Tibial artery (tissue), 4 donors: ENCODE results near the gene BTBD18.
"Not testable (repeated sequence)": the region's sequence is repeated elsewhere in the genome, so short reads cannot be mapped to it uniquely, and the experiment has no call there.

Experiments
- DNase-seq, 2 donors: peaks; one replicate each; pipeline ENCODE4 v3.0.0-alpha.2; 2019
- H3K27ac ChIP-seq, 2 donors: fragments of 200-600 bp; sonication (generic) in 1 of 2; 1 replicate in 1 of 2; 2 replicates in 1 of 2; pipeline ENCODE4 v1.5.1; 2018 to 2019; ENCODE audit warnings: mild to moderate bottlenecking in 1 of 2
- H3K27me3 ChIP-seq, 2 donors: fragments of 200-600 bp; sonication (generic) in 1 of 2; one replicate each; pipeline versions ENCODE4 v1.5.1 to v1.6.0; 2016 to 2019
- H3K36me3 ChIP-seq, 3 donors: fragments of 200-600 bp; sonication (generic) in 2 of 3; one replicate each; pipeline ENCODE4 v1.5.1; 2016 to 2019; ENCODE audit warnings: mild to moderate bottlenecking in 2 of 3
- H3K4me1 ChIP-seq, 4 donors: fragments of 200-600 bp; sonication (generic) in 2 of 4; 1 replicate in 3 of 4; 2 replicates in 1 of 4; pipeline ENCODE4 v1.5.1; 2016 to 2019
- H3K4me3 ChIP-seq, 2 donors: fragments of 200-600 bp; sonication (generic) in 1 of 2; 1 replicate in 1 of 2; 2 replicates in 1 of 2; pipeline ENCODE4 v1.5.1; 2018 to 2019; ENCODE audit warnings: mild to moderate bottlenecking in 2 of 2
- H3K9me3 ChIP-seq, 3 donors: fragments of 200-600 bp; sonication (generic) in 1 of 3; one replicate each; pipeline ENCODE4 v1.5.1; 2016 to 2019
- intact Hi-C: fragments of 100-400 bp; cut with DNase I; formaldehyde crosslinking; loops from one replicate; pipeline ENCODE4 v1.15.0; 2023; ENCODE audit warnings: low total_unique reads
- TF ChIP-seq, protein P1 (sequence below), 2 experiments: fragments of 200-600 bp in 1 of 2; fragments of 450-650 bp in 1 of 2; IDR thresholded peaks; one replicate each; pipeline ENCODE4 v1.5.1; 2017 to 2019; ENCODE audit warnings: antibody characterized with exemption in 2 of 2, mild to moderate bottlenecking in 1 of 2, moderate library complexity in 1 of 2

BTBD18 gene

DNA sequence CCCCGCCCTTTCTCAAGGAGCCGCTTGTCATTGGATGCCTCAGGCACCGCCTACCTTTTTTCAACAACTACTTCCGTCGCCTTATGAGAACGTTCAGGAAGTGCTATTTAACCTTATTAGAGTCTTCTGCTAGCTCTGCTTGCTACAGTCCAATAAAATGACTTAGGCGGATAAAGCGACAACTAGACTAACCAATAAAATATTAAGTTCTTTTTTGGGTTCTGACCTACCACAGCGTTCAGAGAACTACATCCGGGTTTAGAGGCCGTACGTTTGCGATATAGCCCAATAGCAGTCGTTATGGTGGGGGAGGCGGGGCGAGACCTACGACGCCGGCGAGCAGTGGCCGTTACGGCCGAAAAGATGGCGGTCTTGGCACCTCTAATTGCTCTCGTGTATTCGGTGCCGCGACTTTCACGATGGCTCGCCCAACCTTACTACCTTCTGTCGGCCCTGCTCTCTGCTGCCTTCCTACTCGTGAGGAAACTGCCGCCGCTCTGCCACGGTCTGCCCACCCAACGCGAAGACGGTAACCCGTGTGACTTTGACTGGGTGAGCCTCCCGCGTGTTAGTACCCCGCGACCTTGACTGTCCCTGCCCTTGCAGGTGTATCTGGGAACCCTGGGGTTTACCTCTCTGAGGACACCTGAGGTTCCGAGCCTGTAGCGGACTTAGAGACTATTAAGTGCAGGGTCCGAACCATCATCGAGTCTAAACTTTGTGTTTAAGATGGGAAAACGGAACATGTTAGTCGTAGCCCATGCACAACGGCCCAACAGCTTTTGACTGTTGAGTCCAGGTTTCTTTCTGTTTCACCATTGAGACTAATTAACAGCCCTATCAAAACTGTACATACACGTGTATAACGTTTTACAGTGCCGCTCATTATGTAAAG is 39.1 kb downstream of the BTBD18 start, which contains the start of gene TMX2:
Gene TMX2, plus strand, starts transcription at position 338 of the 895 bp plus-strand sequence. Its CDS starts 26 bp downstream, at position 364.
- DNase-seq: peak; percentile 94 to 96
- intact Hi-C loops: loop anchor here (10.0 kb wide), 1 partner anchor 48 kb away; the partner anchor contains the start of gene ZDHHC5
- TF ChIP-seq, protein P1, sequence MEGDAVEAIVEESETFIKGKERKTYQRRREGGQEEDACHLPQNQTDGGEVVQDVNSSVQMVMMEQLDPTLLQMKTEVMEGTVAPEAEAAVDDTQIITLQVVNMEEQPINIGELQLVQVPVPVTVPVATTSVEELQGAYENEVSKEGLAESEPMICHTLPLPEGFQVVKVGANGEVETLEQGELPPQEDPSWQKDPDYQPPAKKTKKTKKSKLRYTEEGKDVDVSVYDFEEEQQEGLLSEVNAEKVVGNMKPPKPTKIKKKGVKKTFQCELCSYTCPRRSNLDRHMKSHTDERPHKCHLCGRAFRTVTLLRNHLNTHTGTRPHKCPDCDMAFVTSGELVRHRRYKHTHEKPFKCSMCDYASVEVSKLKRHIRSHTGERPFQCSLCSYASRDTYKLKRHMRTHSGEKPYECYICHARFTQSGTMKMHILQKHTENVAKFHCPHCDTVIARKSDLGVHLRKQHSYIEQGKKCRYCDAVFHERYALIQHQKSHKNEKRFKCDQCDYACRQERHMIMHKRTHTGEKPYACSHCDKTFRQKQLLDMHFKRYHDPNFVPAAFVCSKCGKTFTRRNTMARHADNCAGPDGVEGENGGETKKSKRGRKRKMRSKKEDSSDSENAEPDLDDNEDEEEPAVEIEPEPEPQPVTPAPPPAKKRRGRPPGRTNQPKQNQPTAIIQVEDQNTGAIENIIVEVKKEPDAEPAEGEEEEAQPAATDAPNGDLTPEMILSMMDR (IDR thresholded peaks at IDR 0.05): no peak
- Histone ChIP-seq H3K27ac (peak within 1 kb of the TSS; percentile 78 to 86), H3K4me1 (peaks cover 0 to 46% (median 31%) of the 10 kb centered on the region in 4 donors), H3K27me3 (no peaks in the 10 kb centered on the region), H3K4me3 (peak within 1 kb of the TSS; percentile 88 to 93), H3K9me3 (no peaks in the 10 kb centered on the region), H3K36me3 (no peaks in the 10 kb centered on the region)

DNA sequence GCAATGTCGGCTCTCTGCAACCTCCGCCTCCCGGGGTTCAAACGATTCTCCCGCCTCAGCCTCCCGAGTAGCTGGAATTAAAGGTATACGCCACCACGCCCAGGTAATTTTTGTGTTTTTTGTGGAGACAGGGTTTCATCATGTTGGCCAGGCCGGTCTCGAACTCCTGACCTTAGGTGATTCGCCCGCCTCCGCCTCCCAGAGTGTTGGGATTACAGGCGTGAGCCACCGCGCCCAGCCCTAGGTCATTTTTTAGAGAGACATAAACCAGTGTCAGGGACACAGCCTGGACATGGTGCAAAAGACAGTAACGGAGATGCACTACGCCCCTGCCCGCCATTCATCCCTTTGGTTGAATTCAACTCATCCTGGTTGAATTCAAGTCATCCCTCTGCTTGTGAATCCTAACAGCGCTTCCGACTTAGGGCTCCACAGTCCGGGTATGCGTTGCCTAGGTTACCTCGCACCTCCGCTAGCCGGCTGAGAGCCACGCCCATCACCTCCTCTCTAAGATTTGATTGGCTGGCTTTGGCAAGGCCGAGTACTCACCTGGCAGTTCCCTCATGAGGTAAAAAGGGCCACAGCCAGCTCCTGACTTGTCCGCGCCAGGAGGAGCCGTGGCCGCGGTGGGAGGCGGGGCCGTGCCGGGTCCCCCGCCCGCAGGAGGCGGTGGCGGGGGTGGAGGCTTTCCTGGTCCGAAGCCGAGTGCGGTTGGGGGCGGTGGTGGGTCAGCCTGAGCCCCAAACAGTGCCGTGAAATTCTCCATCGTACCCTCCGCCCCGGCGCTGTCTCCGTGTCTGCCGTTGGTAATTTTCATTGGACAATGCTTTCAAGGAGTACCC is 40.0 kb downstream of the BTBD18 start, which contains the start of gene MED19:
Gene MED19, minus strand, starts transcription at position 802 of the 842 bp plus-strand sequence. Its CDS starts 36 bp downstream, at position 766.
- no peaks in the 10 kb centered on the region for H3K9me3 ChIP-seq
- intact Hi-C loops: loop anchor here (10.0 kb wide), 1 partner anchor 47 kb away; the partner anchor contains the start of gene ZDHHC5
- TF ChIP-seq, protein P1 (IDR thresholded peaks at IDR 0.05): peak in 1 of 2 experiments; percentile 13
- no peaks in the 10 kb centered on the region for H3K27me3 ChIP-seq
- peak in 1 of 2 donors; percentile 43 for DNase-seq
- peak within 1 kb of the TSS; percentile 78 to 86 for H3K27ac ChIP-seq
- peaks cover 0 to 46% (median 31%) of the 10 kb centered on the region in 4 donors for H3K4me1 ChIP-seq
- H3K36me3 ChIP-seq: no peaks in the 10 kb centered on the region
- H3K4me3 ChIP-seq: peak within 1 kb of the TSS; percentile 88 to 93

DNA sequence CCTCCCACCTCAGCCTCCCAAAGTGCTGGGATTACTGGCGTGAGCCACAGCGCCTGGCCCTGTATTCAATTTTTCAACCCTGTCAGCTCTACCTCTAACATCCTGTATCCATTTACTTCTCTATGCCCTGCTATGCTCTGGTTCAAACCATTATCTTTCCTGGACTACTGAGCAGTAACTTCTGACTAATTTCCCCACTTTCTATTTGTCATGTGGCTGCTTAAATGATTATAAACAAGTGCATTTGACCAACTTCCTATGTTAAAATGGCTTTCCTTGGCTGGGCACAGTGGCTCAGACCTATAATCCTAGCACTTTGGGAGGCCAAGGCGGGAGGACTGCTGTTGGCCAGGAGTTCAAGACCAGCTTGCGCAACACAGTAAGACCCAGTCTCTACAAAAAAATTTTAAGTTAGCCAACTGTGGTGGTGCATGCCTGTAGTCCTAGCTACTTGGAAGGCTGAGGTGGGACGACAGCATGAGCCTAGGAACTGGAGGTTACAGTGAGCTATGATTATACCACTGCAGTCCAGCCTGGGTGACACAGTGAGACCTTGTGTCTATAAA is 41.7 kb downstream of the BTBD18 start:
- H3K27me3 ChIP-seq: no peaks in the 10 kb centered on the region
- peaks cover 1 to 17% (median 3%) of the 10 kb centered on the region in 3 donors for H3K36me3 ChIP-seq
- TF ChIP-seq, protein P1 (IDR thresholded peaks at IDR 0.05): no peak
- no peak overlapping the region for H3K27ac ChIP-seq
- no peak overlapping the region for H3K4me3 ChIP-seq
- H3K4me1 ChIP-seq: peaks cover 0 to 43% (median 31%) of the 10 kb centered on the region in 4 donors
- intact Hi-C loops: loop anchor here (10.0 kb wide), 2 partner anchors 45 to 95 kb away; partner anchors contain the start of gene ZDHHC5
- no peak for DNase-seq
- no peaks in the 10 kb centered on the region for H3K9me3 ChIP-seq

DNA sequence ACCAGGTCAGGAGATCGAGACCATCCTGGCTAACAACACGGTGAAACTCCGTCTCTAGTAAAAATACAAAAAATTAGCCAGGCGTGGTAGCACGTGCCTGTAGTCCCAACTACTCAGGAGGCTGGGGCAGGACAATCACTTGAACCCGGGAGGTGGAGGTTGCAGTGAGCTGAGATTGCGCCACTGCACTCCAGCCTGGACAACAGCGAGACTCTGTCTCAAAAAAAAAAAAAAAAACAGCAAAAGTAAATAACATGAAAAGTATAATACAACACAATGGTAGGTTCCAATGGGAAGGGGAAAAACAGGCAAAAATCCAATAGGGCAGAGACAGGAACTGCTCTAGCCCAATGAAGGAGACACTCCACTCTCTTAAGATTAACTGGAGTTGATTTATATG is 46.2 kb downstream of the BTBD18 start:
- not testable (repeated sequence) for H3K4me3 ChIP-seq

DNA sequence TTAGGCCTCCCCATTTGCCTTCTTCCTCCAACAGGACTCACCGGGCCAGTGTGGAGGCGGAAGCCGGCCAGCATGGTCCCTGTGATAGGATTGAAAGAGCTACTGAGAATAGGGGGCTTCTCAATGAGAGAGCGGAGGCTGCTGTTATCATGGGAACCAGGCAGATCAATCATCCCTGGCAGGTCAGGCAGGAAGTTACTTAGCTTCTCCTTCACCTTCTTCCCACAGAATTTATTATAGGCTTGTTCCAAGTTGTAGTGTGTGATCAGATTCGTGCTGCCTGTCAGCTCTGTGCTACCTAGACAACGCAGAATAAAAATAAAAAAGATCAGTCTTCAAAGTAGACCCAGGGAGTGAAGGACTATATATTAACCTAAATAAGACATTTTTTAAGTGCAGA is 46.7 kb downstream of the BTBD18 start:
- intact Hi-C loops: loop anchor here (10.0 kb wide), 1 partner anchor 100 kb away; no protein-coding TSS in a partner anchor

More for the DNA sequence above, 46.2 kb downstream of the BTBD18 start:
- H3K27me3 ChIP-seq, H3K27ac ChIP-seq, DNase-seq, H3K9me3 ChIP-seq: not testable (repeated sequence)
- Histone ChIP-seq H3K36me3 (peaks cover 30 to 53% (median 37%) of the 10 kb centered on the region in 3 donors), H3K4me1 (peaks cover 0 to 10% (median 4%) of the 10 kb centered on the region in 4 donors)
- intact Hi-C loops: loop anchor here (10.0 kb wide), 1 partner anchor 99 kb away; no protein-coding TSS in a partner anchor

More for the DNA sequence above, 46.7 kb downstream of the BTBD18 start:
- Histone ChIP-seq H3K4me1 (peaks cover 0 to 7% (median 1%) of the 10 kb centered on the region in 4 donors), H3K36me3 (peaks cover 34 to 58% (median 41%) of the 10 kb centered on the region in 3 donors), H3K27me3 (no peaks in the 10 kb centered on the region), H3K27ac (no peak overlapping the region), H3K9me3 (no peaks in the 10 kb centered on the region), H3K4me3 (no peak overlapping the region)
- TF ChIP-seq, protein P1 (IDR thresholded peaks at IDR 0.05): no peak
- no peak for DNase-seq
